ENCODE data around the gene DYSF.

DNA sequence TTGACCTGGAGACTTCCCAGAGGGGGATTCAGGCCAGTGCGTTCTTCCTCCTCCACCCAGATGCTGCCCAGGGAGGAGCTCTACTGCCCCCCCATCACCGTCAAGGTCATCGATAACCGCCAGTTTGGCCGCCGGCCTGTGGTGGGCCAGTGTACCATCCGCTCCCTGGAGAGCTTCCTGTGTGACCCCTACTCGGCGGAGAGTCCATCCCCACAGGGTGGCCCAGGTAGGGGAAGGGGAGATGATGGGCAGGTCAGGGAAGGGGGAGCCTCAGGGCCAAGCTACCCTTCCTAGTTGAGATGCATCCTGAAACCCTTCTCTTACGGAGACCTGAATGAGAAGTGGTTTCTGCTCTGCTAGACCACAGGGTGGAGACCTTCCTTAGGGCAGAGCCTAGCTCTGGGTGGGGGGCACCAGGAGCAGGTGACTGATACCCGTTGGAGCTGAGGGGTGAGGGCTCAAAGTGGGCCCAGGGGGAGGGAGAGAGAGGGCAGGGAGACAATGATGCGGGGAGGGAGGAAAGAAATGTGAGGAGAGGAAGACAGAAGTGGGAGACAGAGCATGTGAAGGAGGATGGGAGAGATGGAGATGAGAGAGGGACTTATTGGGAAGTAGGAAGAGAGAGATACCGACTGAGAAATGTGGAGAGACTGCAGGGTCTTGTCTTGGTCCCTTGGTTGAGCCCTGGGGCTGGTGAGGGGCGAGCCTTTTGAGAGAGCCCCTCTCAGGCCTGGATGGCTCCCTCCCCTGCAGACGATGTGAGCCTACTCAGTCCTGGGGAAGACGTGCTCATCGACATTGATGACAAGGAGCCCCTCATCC, 159.4 kb downstream of the DYSF start:
- TF ChIP-seq, protein P1, sequence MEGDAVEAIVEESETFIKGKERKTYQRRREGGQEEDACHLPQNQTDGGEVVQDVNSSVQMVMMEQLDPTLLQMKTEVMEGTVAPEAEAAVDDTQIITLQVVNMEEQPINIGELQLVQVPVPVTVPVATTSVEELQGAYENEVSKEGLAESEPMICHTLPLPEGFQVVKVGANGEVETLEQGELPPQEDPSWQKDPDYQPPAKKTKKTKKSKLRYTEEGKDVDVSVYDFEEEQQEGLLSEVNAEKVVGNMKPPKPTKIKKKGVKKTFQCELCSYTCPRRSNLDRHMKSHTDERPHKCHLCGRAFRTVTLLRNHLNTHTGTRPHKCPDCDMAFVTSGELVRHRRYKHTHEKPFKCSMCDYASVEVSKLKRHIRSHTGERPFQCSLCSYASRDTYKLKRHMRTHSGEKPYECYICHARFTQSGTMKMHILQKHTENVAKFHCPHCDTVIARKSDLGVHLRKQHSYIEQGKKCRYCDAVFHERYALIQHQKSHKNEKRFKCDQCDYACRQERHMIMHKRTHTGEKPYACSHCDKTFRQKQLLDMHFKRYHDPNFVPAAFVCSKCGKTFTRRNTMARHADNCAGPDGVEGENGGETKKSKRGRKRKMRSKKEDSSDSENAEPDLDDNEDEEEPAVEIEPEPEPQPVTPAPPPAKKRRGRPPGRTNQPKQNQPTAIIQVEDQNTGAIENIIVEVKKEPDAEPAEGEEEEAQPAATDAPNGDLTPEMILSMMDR (IDR thresholded peaks at IDR 0.05; ENCODE audit: low read depth, low read length, poor library complexity, severe bottlenecking), result no peak
- no peak for TF ChIP-seq EZH2phosphoT487 (IDR thresholded peaks at IDR 0.05; ENCODE audit: borderline replicate concordance, low read length)
